Astrocyte (in vitro differentiated cells and primary cell): Measurements from ENCODE around the gene SMAD7.

Experiments used
- EZH2 ChIP-seq: IDR thresholded peaks from 2 replicates; pipeline ENCODE4 v1.6.1; 2012; ENCODE audit warnings: mild to moderate bottlenecking, low read length, inconsistent platforms; ENCODE audit not compliant: insufficient read depth
- TF ChIP-seq, protein P1 (sequence below): IDR thresholded peaks from 2 replicates; pipeline ENCODE4 v1.5.1; 2011; ENCODE audit warnings: low read depth, mild to moderate bottlenecking, inconsistent platforms, low read length, moderate library complexity; ENCODE audit not compliant: insufficient read depth

DNA sequence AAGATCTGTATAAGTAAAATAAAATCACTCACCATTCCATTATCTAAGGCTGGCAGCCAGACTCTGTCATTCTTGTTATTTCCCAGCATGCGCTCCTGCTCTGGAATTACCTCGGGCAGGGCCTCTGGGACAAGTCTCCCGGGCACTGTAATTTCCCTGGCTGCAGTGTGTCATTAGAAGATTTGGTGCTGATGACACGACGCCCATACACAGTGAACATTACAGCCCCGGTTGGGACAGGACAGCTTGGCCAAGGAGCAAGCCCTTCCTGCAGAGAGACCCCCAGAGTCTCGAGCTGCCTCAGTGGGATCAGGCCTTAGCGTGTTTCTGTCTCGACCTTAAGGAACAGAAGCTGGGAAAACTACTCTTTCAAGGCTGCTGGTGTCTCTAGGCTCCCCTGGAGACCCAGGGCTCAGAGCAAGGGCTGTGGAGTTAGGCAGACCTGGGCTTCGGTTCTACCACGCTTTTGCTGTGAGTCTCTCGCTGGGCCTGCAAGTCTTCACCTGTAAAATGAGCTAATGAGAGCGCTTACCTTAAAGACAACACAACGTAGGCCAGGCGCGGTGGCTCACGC lies 39.7 kb downstream of the SMAD7 start:
- TF ChIP-seq, protein P1, sequence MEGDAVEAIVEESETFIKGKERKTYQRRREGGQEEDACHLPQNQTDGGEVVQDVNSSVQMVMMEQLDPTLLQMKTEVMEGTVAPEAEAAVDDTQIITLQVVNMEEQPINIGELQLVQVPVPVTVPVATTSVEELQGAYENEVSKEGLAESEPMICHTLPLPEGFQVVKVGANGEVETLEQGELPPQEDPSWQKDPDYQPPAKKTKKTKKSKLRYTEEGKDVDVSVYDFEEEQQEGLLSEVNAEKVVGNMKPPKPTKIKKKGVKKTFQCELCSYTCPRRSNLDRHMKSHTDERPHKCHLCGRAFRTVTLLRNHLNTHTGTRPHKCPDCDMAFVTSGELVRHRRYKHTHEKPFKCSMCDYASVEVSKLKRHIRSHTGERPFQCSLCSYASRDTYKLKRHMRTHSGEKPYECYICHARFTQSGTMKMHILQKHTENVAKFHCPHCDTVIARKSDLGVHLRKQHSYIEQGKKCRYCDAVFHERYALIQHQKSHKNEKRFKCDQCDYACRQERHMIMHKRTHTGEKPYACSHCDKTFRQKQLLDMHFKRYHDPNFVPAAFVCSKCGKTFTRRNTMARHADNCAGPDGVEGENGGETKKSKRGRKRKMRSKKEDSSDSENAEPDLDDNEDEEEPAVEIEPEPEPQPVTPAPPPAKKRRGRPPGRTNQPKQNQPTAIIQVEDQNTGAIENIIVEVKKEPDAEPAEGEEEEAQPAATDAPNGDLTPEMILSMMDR: no peak
- no peak for TF ChIP-seq EZH2
